Chondrocyte (in vitro differentiated cells): ENCODE measurements around the gene RAP1GDS1. TPM values are rescaled to one million over a fixed set of nuclear protein-coding genes. Genes with fewer than 3 reads are reported as not detected.

Experiments used
- DNase-seq: peaks from one replicate; pipeline ENCODE4 v3.0.0; 2021; ENCODE audit warnings: mixed read lengths, low spot score
- H3K27ac Mint-ChIP-seq: one replicate; pipeline ENCODE4 v1.8.0; 2021; ENCODE audit warnings: mild to moderate bottlenecking, moderate library complexity, mixed read lengths; ENCODE audit not compliant: unreplicated experiment
- H3K27me3 Mint-ChIP-seq: 2 replicates; pipeline ENCODE4 v1.8.0; 2021; ENCODE audit warnings: low read depth, mixed read lengths
- H3K36me3 Mint-ChIP-seq: 2 replicates; pipeline ENCODE4 v1.8.0; 2021; ENCODE audit warnings: low read depth, mixed read lengths
- H3K4me1 Mint-ChIP-seq: 2 replicates; pipeline ENCODE4 v1.8.0; 2021; ENCODE audit warnings: low read depth, mild to moderate bottlenecking, mixed read lengths
- H3K4me3 Mint-ChIP-seq: one replicate; pipeline ENCODE4 v1.8.0; 2021; ENCODE audit warnings: mild to moderate bottlenecking, moderate library complexity, mixed read lengths; ENCODE audit not compliant: unreplicated experiment
- H3K9me3 Mint-ChIP-seq: 2 replicates; pipeline ENCODE4 v1.8.0; 2021; ENCODE audit warnings: low read depth, mixed read lengths
- CTCF ChIP-seq: fragments of 200-600 bp; sonication (generic); IDR thresholded peaks from 2 replicates; pipeline ENCODE4 v1.5.0; 2021; ENCODE audit warnings: antibody characterized with exemption, mild to moderate bottlenecking, moderate library complexity
- total RNA-seq: library from RNA; stranded (reverse); gene quantifications from 3 replicates; pipeline ENCODE4 v1.2.1, GENCODE V29; 2021

The RAP1GDS1 gene
- total RNA-seq, 1 donor from 2014 or later: 89.5 TPM

- no peak for DNase-seq
- no peak overlapping the region for H3K27ac Mint-ChIP-seq
- no peaks in the 10 kb centered on the region for H3K27me3 Mint-ChIP-seq
- peaks cover 24% of the 10 kb centered on the region for H3K4me1 Mint-ChIP-seq
- TF ChIP-seq CTCF: no peak
- H3K4me3 Mint-ChIP-seq: no peak overlapping the region
- H3K36me3 Mint-ChIP-seq: peaks cover 30% of the 10 kb centered on the region
- peaks cover 16% of the 10 kb centered on the region for H3K9me3 Mint-ChIP-seq
Observed at GRCh38 chr4:98298022-98298421, 36.8 kb downstream of the RAP1GDS1 start.

GRCh38 chr4:98300706-98301105, 39.5 kb downstream of the RAP1GDS1 start:
- Mint-ChIP-seq H3K36me3 (peaks cover 37% of the 10 kb centered on the region), H3K4me3 (no peak overlapping the region), H3K4me1 (no peaks in the 10 kb centered on the region), H3K27me3 (no peaks in the 10 kb centered on the region), H3K27ac (no peak overlapping the region), H3K9me3 (peaks cover 30% of the 10 kb centered on the region)
- no peak for DNase-seq
- TF ChIP-seq CTCF: no peak

- Mint-ChIP-seq H3K4me1 (no peaks in the 10 kb centered on the region), H3K4me3 (no peak overlapping the region), H3K36me3 (peaks cover 21% of the 10 kb centered on the region), H3K9me3 (peaks cover 23% of the 10 kb centered on the region), H3K27ac (no peak overlapping the region), H3K27me3 (no peaks in the 10 kb centered on the region)
- no peak for TF ChIP-seq CTCF
- DNase-seq: no peak
Observed at GRCh38 chr4:98305576-98305975, 44.4 kb downstream of the RAP1GDS1 start.

GRCh38 chr4:98310867-98311266, 49.7 kb downstream of the RAP1GDS1 start:
- TF ChIP-seq CTCF: no peak
- DNase-seq: no peak
- no peaks in the 10 kb centered on the region for H3K36me3 Mint-ChIP-seq
- peaks cover 4% of the 10 kb centered on the region for H3K4me1 Mint-ChIP-seq
- no peak overlapping the region for H3K4me3 Mint-ChIP-seq
- no peaks in the 10 kb centered on the region for H3K9me3 Mint-ChIP-seq
- no peak overlapping the region for H3K27ac Mint-ChIP-seq
- no peaks in the 10 kb centered on the region for H3K27me3 Mint-ChIP-seq

- no peaks in the 10 kb centered on the region for H3K36me3 Mint-ChIP-seq
- H3K4me1 Mint-ChIP-seq: peaks cover 4% of the 10 kb centered on the region
- TF ChIP-seq CTCF: no peak
- no peaks in the 10 kb centered on the region for H3K27me3 Mint-ChIP-seq
- no peak for DNase-seq
- H3K9me3 Mint-ChIP-seq: no peaks in the 10 kb centered on the region
- H3K27ac Mint-ChIP-seq: no peak overlapping the region
- H3K4me3 Mint-ChIP-seq: no peak overlapping the region
Observed at GRCh38 chr4:98311656-98312055, 50.5 kb downstream of the RAP1GDS1 start.
